ENCODE measurements around the gene DENND1A. TPM values are rescaled to one million over a fixed set of nuclear protein-coding genes. Genes with fewer than 3 reads are reported as not detected.

The DENND1A gene
- total RNA-seq, 1 donor from 2014 or later, result 48.1 TPM

DNA sequence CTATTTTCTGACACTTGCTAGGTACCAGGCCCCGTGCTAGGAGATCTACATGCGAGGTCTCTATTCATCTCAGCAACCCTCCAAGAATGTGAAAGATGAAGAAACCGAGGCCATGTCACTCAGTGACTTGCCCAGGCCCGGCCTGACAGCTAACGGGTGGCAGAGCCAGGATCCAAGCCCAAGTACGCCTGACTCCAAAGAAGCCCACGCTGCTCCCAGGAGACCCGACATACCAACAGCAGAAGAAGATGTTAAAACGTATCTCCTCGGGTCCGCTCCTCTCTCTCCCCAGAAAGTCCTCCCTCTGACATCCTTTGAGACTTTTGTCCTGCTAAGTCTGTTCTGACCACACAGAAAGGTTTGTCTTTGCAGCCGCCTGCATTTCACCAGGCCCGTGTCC, 508.7 kb downstream of the DENND1A start:
- Histone ChIP-seq H3K27ac (no peak overlapping the region), H3K9me3 (ENCODE audit: low read depth) (no peaks in the 10 kb centered on the region), H3F3A (ENCODE audit: low read depth) (no peaks in the 10 kb centered on the region), H3K9ac (no peak overlapping the region), H3K79me2 (ENCODE audit: low read depth) (no peaks in the 10 kb centered on the region), H3K36me3 (no peaks in the 10 kb centered on the region), H3K4me2 (peak overlapping the region; percentile 27), H2AFZ (replicated peaks) (no peak overlapping the region), H3K4me1 (peaks cover 46% of the 10 kb centered on the region), H3K4me3 (no peak overlapping the region), H4K20me1 (ENCODE audit: low read depth) (peaks cover 18% of the 10 kb centered on the region), H3K27me3 (no peaks in the 10 kb centered on the region)
- Mint-ChIP-seq H3K27me3 (ENCODE audit: insufficient read depth, low read depth) (peaks cover 10% of the 10 kb centered on the region), H3K4me3 (no peak overlapping the region), H3K27ac (peak overlapping the region; percentile 40), H3K36me3 (peaks cover 10% of the 10 kb centered on the region), H3K9me3 (no peaks in the 10 kb centered on the region), H3K4me1 (peaks cover 67% of the 10 kb centered on the region)
- no peak for DNase-seq (ENCODE audit: low spot score)
- TF ChIP-seq EZH2phosphoT487 (IDR thresholded peaks at IDR 0.05) (no peak), CTCF (IDR thresholded peaks at IDR 0.05) (no peak), EZH2 (IDR thresholded peaks at IDR 0.05) (no peak)

- H3K9ac ChIP-seq, result no peak overlapping the region
- H4K20me1 ChIP-seq (ENCODE audit: low read depth), result peaks cover 18% of the 10 kb centered on the region
- H3K4me1 Mint-ChIP-seq, result peaks cover 61% of the 10 kb centered on the region
- no peaks in the 10 kb centered on the region for H3K9me3 ChIP-seq (ENCODE audit: low read depth)
- peaks cover 10% of the 10 kb centered on the region for H3K36me3 Mint-ChIP-seq
- peak; percentile 45 for DNase-seq (ENCODE audit: low spot score)
- H3K4me3 ChIP-seq, result no peak overlapping the region
- H2AFZ ChIP-seq (replicated peaks), result no peak overlapping the region
- peaks cover 6% of the 10 kb centered on the region for H3K27me3 Mint-ChIP-seq (ENCODE audit: insufficient read depth, low read depth)
- H3K27ac Mint-ChIP-seq, result peak overlapping the region; percentile 62
- H3K4me2 ChIP-seq, result peak overlapping the region; percentile 35
- H3K4me3 Mint-ChIP-seq, result no peak overlapping the region
- no peaks in the 10 kb centered on the region for H3K9me3 Mint-ChIP-seq
- H3K27me3 ChIP-seq, result no peaks in the 10 kb centered on the region
- H3K4me1 ChIP-seq, result peaks cover 46% of the 10 kb centered on the region
- H3F3A ChIP-seq (ENCODE audit: low read depth), result no peaks in the 10 kb centered on the region
- TF ChIP-seq EZH2 (IDR thresholded peaks at IDR 0.05), result no peak
- TF ChIP-seq EZH2phosphoT487 (IDR thresholded peaks at IDR 0.05), result no peak
- TF ChIP-seq CTCF (IDR thresholded peaks at IDR 0.05), result no peak
- no peak overlapping the region for H3K27ac ChIP-seq
- no peaks in the 10 kb centered on the region for H3K79me2 ChIP-seq (ENCODE audit: low read depth)
- no peaks in the 10 kb centered on the region for H3K36me3 ChIP-seq
These were observed 509.3 kb downstream of the DENND1A start for GRCh38 chr9:123420592-123421111.

DNA sequence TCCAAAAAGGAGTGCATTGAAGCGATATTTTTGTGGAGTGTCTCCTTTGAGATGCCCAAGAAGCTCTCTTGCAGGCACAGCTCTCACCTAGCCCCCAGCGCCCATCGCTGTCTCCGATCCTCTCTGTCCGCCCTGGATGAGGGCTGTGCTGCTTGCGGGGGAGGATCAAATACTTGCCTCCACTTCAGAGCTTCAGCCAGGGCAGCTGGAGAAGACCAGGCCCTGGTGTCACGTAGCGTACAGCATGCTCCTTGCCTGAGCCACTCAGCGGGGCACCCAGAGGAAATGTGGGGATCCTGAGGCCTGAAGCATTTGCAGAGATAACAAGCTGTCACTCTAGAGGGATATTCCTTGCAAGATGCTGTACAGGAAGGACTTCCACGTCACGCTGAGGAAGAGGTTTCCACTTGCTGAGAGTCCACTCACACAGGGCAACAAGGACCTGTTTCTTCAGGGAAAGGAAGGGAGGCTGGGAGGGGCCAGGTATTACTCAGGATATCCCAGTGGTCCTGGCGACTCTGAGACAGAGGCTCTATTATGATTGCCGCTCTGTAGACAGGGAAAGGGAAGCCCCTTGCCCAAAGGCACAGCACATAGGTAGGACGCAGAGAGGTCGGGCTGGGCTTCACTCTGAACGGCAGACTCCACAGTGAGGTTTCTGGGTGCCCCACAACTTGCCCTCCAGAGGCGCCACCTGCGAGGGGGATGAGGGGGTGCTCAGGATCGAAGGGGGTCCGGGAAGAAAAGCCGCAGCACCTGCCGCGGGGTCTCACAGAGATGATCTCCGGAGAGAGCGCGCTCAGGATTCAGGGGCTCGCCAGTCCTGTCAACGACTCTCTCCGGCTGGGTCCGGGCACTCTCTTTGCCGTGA, 510.0 kb downstream of the DENND1A start:
- peaks cover 10% of the 10 kb centered on the region for H3K36me3 Mint-ChIP-seq
- H3K4me3 ChIP-seq, result no peak overlapping the region
- H3K27ac Mint-ChIP-seq, result peak overlapping the region; percentile 62
- H3K4me3 Mint-ChIP-seq, result no peak overlapping the region
- H3K9ac ChIP-seq, result no peak overlapping the region
- H3K4me1 ChIP-seq, result peaks cover 44% of the 10 kb centered on the region
- H3K79me2 ChIP-seq (ENCODE audit: low read depth), result no peaks in the 10 kb centered on the region
- H4K20me1 ChIP-seq (ENCODE audit: low read depth), result peaks cover 18% of the 10 kb centered on the region
- H3K4me2 ChIP-seq, result peak overlapping the region; percentile 35
- H3K36me3 ChIP-seq, result no peaks in the 10 kb centered on the region
- H3K27me3 ChIP-seq, result no peaks in the 10 kb centered on the region
- no peaks in the 10 kb centered on the region for H3K9me3 ChIP-seq (ENCODE audit: low read depth)
- H3K27ac ChIP-seq, result no peak overlapping the region
- H2AFZ ChIP-seq (replicated peaks), result no peak overlapping the region
- no peak for TF ChIP-seq EZH2 (IDR thresholded peaks at IDR 0.05)
- no peak for TF ChIP-seq EZH2phosphoT487 (IDR thresholded peaks at IDR 0.05)
- no peak for TF ChIP-seq CTCF (IDR thresholded peaks at IDR 0.05)
- H3K9me3 Mint-ChIP-seq, result no peaks in the 10 kb centered on the region
- H3F3A ChIP-seq (ENCODE audit: low read depth), result no peaks in the 10 kb centered on the region
- DNase-seq (ENCODE audit: low spot score), result no peak
- peaks cover 6% of the 10 kb centered on the region for H3K27me3 Mint-ChIP-seq (ENCODE audit: insufficient read depth, low read depth)
- H3K4me1 Mint-ChIP-seq, result peaks cover 57% of the 10 kb centered on the region
